Measurements from ENCODE around the gene NBEA.

DNA sequence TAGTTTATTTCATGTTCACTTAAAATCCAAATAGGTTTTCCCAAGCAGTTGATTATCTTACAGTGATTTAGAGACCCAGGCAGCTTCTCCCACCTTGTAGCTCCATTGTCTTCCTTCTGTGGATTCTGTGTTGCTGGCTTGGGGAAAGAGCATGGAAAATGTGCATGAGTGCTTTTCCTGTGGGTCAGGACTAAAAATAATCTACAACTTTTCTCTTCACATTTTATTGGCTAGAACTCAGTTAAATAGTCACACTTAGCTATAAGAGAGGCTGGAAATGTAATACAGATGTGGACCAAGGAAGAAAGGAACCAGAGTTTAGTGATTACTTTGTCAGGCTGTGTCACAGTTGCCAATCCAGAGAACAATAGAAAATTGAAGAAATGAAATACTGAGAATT lies 198.8 kb downstream of the NBEA start:
- TF ChIP-seq, protein P1, sequence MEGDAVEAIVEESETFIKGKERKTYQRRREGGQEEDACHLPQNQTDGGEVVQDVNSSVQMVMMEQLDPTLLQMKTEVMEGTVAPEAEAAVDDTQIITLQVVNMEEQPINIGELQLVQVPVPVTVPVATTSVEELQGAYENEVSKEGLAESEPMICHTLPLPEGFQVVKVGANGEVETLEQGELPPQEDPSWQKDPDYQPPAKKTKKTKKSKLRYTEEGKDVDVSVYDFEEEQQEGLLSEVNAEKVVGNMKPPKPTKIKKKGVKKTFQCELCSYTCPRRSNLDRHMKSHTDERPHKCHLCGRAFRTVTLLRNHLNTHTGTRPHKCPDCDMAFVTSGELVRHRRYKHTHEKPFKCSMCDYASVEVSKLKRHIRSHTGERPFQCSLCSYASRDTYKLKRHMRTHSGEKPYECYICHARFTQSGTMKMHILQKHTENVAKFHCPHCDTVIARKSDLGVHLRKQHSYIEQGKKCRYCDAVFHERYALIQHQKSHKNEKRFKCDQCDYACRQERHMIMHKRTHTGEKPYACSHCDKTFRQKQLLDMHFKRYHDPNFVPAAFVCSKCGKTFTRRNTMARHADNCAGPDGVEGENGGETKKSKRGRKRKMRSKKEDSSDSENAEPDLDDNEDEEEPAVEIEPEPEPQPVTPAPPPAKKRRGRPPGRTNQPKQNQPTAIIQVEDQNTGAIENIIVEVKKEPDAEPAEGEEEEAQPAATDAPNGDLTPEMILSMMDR (IDR thresholded peaks at IDR 0.05), result no peak
- no peak for TF ChIP-seq POLR2A (IDR thresholded peaks at IDR 0.05)
